ENCODE data around the gene CREG2.

The CREG2 gene

DNA sequence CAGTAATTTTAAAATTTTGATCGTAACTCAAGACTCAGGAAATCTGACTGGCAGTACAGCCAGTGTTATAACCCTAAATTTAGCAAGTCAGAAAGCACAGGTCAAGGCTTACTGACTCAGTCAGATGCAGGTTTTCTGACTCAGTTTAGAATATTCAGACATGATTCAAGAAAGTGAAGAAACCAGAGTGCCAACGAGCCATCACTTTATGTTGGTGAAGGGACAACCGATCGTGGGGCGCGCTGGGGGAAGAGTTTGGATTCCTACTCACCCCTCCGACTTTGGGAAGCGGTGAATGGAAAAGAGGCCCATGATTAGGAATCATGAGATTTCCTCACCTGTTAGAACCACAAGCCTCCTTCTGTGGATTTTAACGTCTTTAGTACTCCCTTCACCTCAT lies 79.8 kb downstream of the CREG2 start:
- no peak for DNase-seq (ENCODE audit: low spot score)

DNA sequence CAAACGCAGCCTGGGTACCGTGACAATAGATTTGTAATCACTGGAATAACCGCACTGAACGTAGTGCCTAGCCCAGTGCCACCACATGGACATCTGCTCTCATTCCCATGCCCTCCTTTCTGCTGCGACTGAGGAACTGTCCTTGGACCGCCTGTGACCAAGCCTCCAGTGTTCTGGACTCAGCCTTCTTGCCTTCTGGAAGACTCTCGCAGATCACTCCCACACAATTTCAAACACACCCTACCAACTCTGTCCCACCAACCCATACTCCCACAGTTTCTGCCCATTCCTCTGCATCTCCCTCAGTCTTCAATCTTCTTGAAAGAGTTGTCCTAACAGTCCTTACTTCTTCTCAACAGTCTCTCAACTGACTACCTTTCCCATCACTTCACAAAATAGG lies 80.9 kb downstream of the CREG2 start:
- DNase-seq (ENCODE audit: low spot score), result no peak

DNA sequence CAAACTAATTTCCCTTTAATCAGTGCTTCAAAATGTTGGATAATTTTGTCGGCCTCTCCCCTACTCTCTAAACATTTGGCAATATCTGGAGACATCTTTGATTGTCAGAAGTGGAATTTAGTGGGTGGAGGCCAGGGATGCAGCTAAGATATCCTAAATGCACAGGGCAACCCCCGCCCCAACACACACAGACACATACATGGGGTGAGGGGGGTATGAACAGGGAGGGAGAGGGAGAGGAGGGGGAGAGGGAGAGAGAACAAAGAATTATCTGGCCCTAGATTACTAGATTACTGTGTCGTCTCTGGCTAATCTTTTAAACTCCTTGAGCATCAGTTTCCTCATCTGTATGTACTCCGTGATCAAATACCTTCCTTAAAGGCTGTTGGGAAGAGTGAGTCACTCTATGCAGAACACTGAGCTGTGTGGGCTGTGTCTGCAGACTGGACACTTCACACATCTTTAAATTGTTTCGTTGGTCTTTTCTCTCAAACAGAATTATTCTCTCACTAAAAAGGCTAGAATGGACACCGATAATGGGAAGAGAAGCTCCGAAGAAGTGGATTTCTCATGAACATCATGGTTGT lies 81.7 kb downstream of the CREG2 start:
- no peak for DNase-seq (ENCODE audit: low spot score)

DNA sequence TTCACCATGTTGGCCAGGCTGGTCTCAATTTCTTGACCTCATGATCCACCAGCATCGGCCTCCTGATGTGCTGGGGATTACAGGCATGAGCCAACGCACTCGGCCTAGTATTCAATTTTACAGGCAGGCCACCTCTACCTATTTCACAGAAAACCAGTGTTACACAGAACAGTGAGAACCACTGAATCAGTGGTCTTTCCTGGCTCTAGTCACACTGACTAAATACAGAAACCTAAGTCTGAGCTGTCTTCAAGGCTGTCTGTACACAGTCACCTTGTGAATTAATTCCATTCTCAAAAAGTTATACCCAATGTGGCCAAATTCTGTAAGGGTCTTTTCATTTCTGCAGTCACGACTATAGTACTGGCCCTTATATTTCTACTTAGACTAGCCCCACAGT lies 82.3 kb downstream of the CREG2 start:
- DNase-seq (ENCODE audit: low spot score), result no peak

DNA sequence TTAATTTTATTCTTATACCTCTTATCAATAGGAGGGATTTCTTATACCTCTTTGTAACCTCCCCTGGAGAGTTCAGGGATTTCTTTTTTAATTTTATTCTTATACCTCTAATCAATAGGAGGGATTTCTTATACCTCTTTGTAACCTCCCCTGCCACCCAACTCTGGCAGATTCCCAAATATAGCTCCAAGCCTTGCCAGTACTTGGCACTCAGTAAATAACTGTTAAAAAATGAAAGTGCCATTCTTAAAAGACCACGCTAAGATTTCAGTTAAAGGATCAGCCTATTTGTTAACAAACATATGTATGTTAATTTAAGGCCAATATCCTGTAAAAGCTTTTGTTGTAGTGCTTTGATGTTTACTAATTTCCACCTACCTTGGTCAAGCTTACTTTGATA lies 83.6 kb downstream of the CREG2 start:
- no peak for DNase-seq (ENCODE audit: low spot score)

DNA sequence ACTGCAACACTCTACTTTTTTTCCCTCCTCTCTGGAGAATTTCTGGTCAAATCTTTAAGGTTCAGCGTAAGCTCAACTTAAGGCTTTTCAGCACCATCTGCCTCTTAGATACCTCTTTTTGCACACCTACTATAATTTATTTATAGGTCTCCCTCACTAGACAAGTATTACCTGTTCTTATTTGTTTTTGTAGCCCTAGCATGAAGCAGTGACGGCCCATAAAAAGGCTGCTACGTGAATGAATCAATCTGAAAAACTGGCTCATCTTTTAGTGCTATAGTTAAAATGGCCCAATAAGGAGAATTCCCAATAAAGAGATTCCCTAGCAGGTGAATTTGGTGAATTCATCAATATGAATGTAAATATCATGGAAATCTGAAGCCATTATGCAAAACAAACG lies 85.3 kb downstream of the CREG2 start:
- no peak for DNase-seq (ENCODE audit: low spot score)

DNA sequence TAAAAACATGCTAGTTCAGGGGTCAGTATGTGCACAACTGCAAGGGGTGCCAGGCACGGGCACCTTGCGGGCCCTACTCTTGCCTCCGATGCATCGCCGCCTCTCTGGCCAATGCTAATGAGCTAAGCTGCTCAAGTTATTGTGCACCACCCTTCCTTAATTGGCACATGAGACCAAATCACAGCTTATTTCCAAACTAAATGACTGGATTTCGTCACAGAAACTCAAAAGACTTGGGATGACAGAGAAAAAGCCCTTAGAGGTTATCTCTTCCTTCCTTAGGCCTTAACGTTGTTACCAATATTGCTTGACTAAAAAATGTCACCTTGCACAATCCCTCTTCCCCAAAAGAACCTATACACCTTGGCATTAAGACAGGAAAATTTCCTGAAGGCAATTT lies 86.5 kb downstream of the CREG2 start:
- no peak for DNase-seq (ENCODE audit: low spot score)

DNA sequence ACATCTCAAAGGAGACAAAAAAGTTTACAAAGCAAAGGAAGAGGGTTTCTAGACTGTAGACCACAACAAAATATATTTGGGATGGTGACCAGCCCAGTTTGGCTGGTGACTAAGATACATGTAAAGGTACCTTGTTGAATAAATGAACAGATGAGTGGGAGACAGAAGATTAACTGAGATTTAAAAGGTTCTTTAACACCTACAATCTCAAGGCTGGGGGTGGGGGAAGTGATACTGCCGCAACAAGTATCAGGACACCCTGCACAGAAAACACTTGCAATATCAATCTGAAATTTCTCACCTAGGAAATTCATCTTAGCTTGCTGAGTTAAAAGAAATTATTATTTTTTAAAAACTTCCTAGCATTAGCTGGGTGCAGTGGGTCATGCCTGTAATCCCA lies 87.1 kb downstream of the CREG2 start:
- no peak for DNase-seq (ENCODE audit: low spot score)

DNA sequence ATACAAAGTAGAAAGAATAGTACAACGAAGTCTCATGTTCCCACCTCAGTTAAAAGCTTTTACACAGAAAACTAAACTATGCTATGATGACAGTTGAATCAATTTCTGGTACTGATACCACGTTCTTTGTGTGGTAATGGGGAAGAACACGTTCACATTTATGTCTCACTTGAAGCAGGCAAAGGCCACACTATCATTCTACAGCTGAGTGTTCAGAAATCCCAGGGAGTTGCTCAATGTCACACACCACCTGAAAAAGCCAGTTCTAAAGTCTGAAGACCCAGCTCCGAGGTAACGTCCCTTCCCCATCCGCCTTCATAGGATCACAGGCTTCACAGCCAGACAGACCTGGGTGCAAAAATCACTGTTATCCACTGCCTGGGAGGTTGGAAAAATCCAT lies 87.7 kb downstream of the CREG2 start:
- no peak for DNase-seq (ENCODE audit: low spot score)

DNA sequence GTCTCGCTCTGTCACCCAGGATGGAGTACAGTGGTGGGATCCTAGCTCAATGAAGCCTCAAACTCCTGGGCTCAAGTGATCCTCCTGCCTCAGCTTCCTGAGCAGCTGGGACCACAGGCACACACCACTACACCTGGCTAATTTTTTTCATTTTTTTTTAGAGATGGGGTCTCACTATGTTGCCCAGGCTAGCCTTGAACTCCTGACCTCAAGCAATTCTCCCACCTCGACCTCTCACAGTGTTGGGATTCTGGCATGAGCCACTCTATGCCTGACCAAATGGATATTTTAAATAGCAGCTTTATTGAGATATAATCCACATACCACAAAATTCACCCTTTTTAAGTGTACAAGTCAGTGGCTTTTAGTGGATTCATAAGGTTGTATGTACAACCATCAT lies 89.9 kb downstream of the CREG2 start:
- DNase-seq (ENCODE audit: low spot score), result no peak

DNA sequence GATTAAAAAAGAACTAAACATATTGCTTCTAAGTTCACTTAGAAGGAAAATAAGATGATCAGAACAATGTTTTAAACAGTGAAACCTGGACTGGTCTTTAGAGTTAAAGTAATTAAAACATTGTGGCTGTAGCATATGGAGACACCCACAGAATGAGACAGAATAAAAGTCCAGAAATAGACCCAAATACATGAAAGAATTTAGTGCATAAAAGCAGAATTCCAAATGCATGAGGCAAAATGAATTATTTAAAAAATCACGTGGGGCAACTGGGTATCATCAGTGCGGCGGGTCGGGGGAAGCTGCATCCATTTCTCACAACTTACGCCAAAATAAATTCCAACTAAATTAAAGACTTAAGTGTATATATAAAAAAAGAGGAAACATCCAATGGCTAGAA lies 90.9 kb downstream of the CREG2 start:
- no peak for DNase-seq (ENCODE audit: low spot score)

DNA sequence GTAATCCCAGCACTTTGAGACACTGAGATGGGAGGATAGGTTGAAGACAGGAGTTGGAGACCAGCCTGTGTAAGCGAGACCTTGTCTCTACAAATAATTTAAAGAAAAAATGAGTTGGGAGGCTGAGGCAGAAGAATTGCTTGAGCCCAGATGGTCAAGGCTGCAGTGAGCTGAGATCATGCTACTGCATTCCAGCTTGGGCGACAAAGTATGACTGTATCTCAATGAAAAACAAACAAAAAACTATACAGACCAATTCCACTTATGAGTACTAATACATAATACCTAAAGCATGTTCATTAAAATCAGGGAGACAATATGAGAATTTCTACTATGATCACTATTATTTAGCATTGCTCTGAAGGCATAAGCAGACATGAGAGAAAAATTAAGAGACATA lies 91.4 kb downstream of the CREG2 start:
- DNase-seq (ENCODE audit: low spot score), result no peak

Data from globus pallidus (tissue), 1 donor.